HEK293 (cell line): ENCODE data around the gene EMP1.

Experiments used
- CTCF ChIA-PET: fragments of 350-600 bp; formaldehyde crosslinking; extraction: SDS; loops from one replicate; lab custom pipeline; 2021; ENCODE audit warnings: antibody characterized with exemption; lab: Yijun Ruan, JAX
- POLR2A ChIA-PET: fragments of 300-600 bp; formaldehyde crosslinking; extraction: SDS; loops from one replicate; lab custom pipeline; 2020; ENCODE audit warnings: antibody characterized with exemption, inconsistent platforms; lab: Yijun Ruan, JAX
- H3K27ac ChIP-seq: fragments of 200-500 bp; sonication (Bioruptor generic); 2 replicates; pipeline ENCODE4 v1.5.1; 2014; ENCODE audit warnings: low read depth, low read length, control low read depth, inconsistent platforms; ENCODE audit errors: extremely low read depth
- H3K36me3 ChIP-seq, 2 experiments: fragments of 200-500 bp in 1 of 2; sonication (Bioruptor generic) in 1 of 2; 1 replicate in 1 of 2; 2 replicates in 1 of 2; pipeline ENCODE4 v1.5.1; 2014 to 2017; ENCODE audit warnings: inconsistent platforms in 2 of 2, low read length in 2 of 2; ENCODE audit not compliant: control insufficient read depth in 2 of 2, insufficient read depth in 1 of 2
- H3K4me1 ChIP-seq: fragments of 200-500 bp; sonication (Bioruptor generic); 2 replicates; pipeline ENCODE4 v1.5.1; 2014; ENCODE audit warnings: mild to moderate bottlenecking, low read length, inconsistent platforms; ENCODE audit not compliant: control insufficient read depth, insufficient read depth
- H3K4me3 ChIP-seq: 2 replicates; pipeline ENCODE4 v1.5.1; 2011; ENCODE audit warnings: low read depth, mild to moderate bottlenecking, control low read depth, low read length, moderate library complexity
- H3K9me3 ChIP-seq: fragments of 200-500 bp; sonication (Bioruptor generic); 2 replicates; pipeline ENCODE4 v1.5.1; 2014; ENCODE audit warnings: low read depth, low read length, inconsistent platforms; ENCODE audit not compliant: control insufficient read depth, insufficient read depth
- KLF10 ChIP-seq: fragments of 450-650 bp; IDR thresholded peaks from 2 replicates; pipeline ENCODE4 v1.5.1; 2018; ENCODE audit warnings: missing biosample characterization, mild to moderate bottlenecking, missing genetic modification characterization
- KLF9 ChIP-seq: fragments of 450-650 bp; formaldehyde crosslinking; IDR thresholded peaks from 2 replicates; pipeline ENCODE4 v1.5.1; 2016; ENCODE audit warnings: missing biosample characterization, missing genetic modification characterization, low read depth
- SCRT2 ChIP-seq: fragments of 450-650 bp; formaldehyde crosslinking; IDR thresholded peaks from 2 replicates; pipeline ENCODE4 v1.5.1; 2016; ENCODE audit warnings: missing biosample characterization, missing genetic modification characterization
- ZNF132 ChIP-seq: fragments of 450-650 bp; formaldehyde crosslinking; IDR thresholded peaks from 2 replicates; pipeline ENCODE4 v1.5.1; 2017; ENCODE audit warnings: missing biosample characterization, missing genetic modification characterization, borderline replicate concordance
- ZNF175 ChIP-seq: fragments of 450-650 bp; formaldehyde crosslinking; IDR thresholded peaks from 2 replicates; pipeline ENCODE4 v1.5.1; 2016; ENCODE audit warnings: missing biosample characterization, missing genetic modification characterization
- ZNF239 ChIP-seq: fragments of 450-650 bp; formaldehyde crosslinking; IDR thresholded peaks from 2 replicates; pipeline ENCODE4 v1.5.1; 2016; ENCODE audit warnings: missing biosample characterization, missing genetic modification characterization
- ZNF324 ChIP-seq: fragments of 450-650 bp; formaldehyde crosslinking; IDR thresholded peaks from 2 replicates; pipeline ENCODE4 v1.5.1; 2016; ENCODE audit warnings: missing biosample characterization, missing genetic modification characterization
- ZNF354C ChIP-seq: fragments of 450-650 bp; formaldehyde crosslinking; IDR thresholded peaks from 2 replicates; pipeline ENCODE4 v1.5.1; 2016; ENCODE audit warnings: missing biosample characterization, missing genetic modification characterization, low read depth, borderline replicate concordance
- ZNF473 ChIP-seq: fragments of 450-650 bp; formaldehyde crosslinking; IDR thresholded peaks from 2 replicates; pipeline ENCODE4 v1.5.1; 2017; ENCODE audit warnings: missing biosample characterization, missing genetic modification characterization
- ZNF558 ChIP-seq: fragments of 450-650 bp; formaldehyde crosslinking; IDR thresholded peaks from 2 replicates; pipeline ENCODE4 v1.5.1; 2016; ENCODE audit warnings: missing biosample characterization, missing genetic modification characterization
- ZNF677 ChIP-seq: fragments of 450-650 bp; IDR thresholded peaks from 2 replicates; pipeline ENCODE4 v1.5.0; 2018; ENCODE audit warnings: missing biosample characterization, mild to moderate bottlenecking, missing genetic modification characterization, moderate library complexity
- TF ChIP-seq, protein P1 (sequence below): fragments of 450-650 bp; formaldehyde crosslinking; IDR thresholded peaks from 2 replicates; pipeline ENCODE4 v1.5.1; 2016; ENCODE audit warnings: missing biosample characterization, missing genetic modification characterization
- TF ChIP-seq, protein P2 (sequence below): fragments of 450-650 bp; IDR thresholded peaks from 2 replicates; pipeline ENCODE4 v1.5.1; 2018; ENCODE audit warnings: missing biosample characterization, mild to moderate bottlenecking, missing genetic modification characterization
- TF ChIP-seq, protein P3 (sequence below): fragments of 450-650 bp; IDR thresholded peaks from 2 replicates; pipeline ENCODE4 v1.5.1; 2018; ENCODE audit warnings: missing biosample characterization, missing genetic modification characterization
- TF ChIP-seq, protein P4 (sequence below): fragments of 450-650 bp; formaldehyde crosslinking; IDR thresholded peaks from 2 replicates; pipeline ENCODE4 v1.5.1; 2016; ENCODE audit warnings: missing biosample characterization, missing genetic modification characterization
- TF ChIP-seq, protein P5 (sequence below): fragments of 450-650 bp; formaldehyde crosslinking; IDR thresholded peaks from 2 replicates; pipeline ENCODE4 v1.5.1; 2016; ENCODE audit warnings: missing biosample characterization, missing genetic modification characterization

The EMP1 gene

DNA sequence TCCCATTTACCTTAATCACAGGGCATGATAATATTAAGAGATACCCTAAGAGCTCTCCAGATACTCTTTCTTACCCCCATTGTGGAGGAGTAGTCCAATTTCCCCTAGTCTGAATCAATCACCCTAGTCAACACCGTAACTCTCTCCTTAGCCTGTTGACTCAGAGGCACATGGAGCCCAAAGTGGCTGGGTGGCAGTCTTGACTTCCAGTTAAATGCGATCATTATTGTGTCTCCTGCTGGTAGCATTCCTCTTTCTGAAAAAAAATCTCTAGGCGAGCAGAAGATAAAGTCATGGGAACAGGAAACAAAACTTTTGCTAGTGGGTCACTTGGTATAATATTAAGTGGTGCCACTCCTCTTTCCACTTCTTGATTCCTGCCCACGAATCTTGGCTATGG is 46.4 kb downstream of the EMP1 start:
- H3K27ac ChIP-seq = no peak overlapping the region
- ChIA-PET POLR2A (no interaction called here), CTCF (interaction anchor here (1.8 kb wide), 1 partner anchor 13 kb away, joined by 8 read pairs; no protein-coding TSS in a partner anchor)
- no peaks in the 10 kb centered on the region for H3K9me3 ChIP-seq
- H3K4me3 ChIP-seq = no peak overlapping the region
- no peaks in the 10 kb centered on the region for H3K4me1 ChIP-seq
- TF ChIP-seq ZNF239 (no peak), ZNF175 (tag by site-specific recombination) (no peak), SCRT2 (tag by site-specific recombination) (no peak), ZNF324 (tag by site-specific recombination) (no peak)
- no peaks in the 10 kb centered on the region for H3K36me3 ChIP-seq

DNA sequence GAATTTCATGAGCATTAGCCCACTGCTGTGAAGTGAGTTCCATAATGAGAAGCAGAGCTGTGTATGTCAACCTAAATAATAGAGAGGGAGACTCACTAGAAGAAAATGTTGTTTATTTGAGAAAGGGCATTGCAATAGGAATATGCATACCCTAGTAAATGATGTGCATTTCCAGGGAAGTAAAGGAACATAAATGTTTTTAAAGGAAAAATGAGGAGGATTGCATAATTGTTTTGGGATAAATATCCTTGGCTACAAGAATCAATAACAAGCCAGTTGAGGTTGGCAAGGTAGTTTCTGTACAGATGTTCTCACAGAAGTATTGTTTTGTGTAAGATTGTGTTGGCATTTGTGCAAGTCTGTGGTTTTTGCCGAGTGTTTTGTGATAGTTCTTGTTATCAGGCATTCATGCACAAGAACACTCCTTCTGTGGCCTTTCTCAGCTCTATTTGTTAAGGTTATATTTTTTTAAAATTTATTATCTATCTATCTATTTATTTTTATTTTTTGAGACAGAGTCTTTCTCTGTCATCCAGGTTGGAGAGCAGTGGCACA is 47.1 kb downstream of the EMP1 start:
- H3K9me3 ChIP-seq = no peaks in the 10 kb centered on the region
- ChIA-PET CTCF (interaction anchor here (1.8 kb wide), 1 partner anchor 12 kb away, joined by 8 read pairs; no protein-coding TSS in a partner anchor), POLR2A (no interaction called here)
- H3K4me1 ChIP-seq = no peaks in the 10 kb centered on the region
- no peak overlapping the region for H3K27ac ChIP-seq
- H3K36me3 ChIP-seq = no peaks in the 10 kb centered on the region
- no peak overlapping the region for H3K4me3 ChIP-seq
- TF ChIP-seq ZNF558 (no peak), ZNF354C (tag by site-specific recombination) (no peak), ZNF473 (tag by site-specific recombination) (no peak), ZNF677 (no peak), ZNF132 (tag by site-specific recombination) (no peak), KLF10 (tag by site-specific recombination) (no peak), KLF9 (no peak)
- TF ChIP-seq, protein P1, sequence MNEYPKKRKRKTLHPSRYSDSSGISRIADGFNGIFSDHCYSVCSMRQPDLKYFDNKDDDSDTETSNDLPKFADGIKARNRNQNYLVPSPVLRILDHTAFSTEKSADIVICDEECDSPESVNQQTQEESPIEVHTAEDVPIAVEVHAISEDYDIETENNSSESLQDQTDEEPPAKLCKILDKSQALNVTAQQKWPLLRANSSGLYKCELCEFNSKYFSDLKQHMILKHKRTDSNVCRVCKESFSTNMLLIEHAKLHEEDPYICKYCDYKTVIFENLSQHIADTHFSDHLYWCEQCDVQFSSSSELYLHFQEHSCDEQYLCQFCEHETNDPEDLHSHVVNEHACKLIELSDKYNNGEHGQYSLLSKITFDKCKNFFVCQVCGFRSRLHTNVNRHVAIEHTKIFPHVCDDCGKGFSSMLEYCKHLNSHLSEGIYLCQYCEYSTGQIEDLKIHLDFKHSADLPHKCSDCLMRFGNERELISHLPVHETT (tag by site-specific recombination) = no peak
- TF ChIP-seq, protein P2, sequence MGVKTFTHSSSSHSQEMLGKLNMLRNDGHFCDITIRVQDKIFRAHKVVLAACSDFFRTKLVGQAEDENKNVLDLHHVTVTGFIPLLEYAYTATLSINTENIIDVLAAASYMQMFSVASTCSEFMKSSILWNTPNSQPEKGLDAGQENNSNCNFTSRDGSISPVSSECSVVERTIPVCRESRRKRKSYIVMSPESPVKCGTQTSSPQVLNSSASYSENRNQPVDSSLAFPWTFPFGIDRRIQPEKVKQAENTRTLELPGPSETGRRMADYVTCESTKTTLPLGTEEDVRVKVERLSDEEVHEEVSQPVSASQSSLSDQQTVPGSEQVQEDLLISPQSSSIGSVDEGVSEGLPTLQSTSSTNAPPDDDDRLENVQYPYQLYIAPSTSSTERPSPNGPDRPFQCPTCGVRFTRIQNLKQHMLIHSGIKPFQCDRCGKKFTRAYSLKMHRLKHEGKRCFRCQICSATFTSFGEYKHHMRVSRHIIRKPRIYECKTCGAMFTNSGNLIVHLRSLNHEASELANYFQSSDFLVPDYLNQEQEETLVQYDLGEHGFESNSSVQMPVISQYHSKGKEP = no peak
- TF ChIP-seq, protein P3, sequence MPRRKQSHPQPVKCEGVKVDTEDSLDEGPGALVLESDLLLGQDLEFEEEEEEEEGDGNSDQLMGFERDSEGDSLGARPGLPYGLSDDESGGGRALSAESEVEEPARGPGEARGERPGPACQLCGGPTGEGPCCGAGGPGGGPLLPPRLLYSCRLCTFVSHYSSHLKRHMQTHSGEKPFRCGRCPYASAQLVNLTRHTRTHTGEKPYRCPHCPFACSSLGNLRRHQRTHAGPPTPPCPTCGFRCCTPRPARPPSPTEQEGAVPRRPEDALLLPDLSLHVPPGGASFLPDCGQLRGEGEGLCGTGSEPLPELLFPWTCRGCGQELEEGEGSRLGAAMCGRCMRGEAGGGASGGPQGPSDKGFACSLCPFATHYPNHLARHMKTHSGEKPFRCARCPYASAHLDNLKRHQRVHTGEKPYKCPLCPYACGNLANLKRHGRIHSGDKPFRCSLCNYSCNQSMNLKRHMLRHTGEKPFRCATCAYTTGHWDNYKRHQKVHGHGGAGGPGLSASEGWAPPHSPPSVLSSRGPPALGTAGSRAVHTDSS (tag by site-specific recombination) = no peak
- TF ChIP-seq, protein P4, sequence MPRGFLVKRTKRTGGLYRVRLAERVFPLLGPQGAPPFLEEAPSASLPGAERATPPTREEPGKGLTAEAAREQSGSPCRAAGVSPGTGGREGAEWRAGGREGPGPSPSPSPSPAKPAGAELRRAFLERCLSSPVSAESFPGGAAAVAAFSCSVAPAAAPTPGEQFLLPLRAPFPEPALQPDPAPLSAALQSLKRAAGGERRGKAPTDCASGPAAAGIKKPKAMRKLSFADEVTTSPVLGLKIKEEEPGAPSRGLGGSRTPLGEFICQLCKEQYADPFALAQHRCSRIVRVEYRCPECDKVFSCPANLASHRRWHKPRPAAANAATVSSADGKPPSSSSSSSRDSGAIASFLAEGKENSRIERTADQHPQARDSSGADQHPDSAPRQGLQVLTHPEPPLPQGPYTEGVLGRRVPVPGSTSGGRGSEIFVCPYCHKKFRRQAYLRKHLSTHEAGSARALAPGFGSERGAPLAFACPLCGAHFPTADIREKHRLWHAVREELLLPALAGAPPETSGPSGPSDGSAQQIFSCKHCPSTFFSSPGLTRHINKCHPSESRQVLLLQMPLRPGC (tag by site-specific recombination) = no peak
- TF ChIP-seq, protein P5, sequence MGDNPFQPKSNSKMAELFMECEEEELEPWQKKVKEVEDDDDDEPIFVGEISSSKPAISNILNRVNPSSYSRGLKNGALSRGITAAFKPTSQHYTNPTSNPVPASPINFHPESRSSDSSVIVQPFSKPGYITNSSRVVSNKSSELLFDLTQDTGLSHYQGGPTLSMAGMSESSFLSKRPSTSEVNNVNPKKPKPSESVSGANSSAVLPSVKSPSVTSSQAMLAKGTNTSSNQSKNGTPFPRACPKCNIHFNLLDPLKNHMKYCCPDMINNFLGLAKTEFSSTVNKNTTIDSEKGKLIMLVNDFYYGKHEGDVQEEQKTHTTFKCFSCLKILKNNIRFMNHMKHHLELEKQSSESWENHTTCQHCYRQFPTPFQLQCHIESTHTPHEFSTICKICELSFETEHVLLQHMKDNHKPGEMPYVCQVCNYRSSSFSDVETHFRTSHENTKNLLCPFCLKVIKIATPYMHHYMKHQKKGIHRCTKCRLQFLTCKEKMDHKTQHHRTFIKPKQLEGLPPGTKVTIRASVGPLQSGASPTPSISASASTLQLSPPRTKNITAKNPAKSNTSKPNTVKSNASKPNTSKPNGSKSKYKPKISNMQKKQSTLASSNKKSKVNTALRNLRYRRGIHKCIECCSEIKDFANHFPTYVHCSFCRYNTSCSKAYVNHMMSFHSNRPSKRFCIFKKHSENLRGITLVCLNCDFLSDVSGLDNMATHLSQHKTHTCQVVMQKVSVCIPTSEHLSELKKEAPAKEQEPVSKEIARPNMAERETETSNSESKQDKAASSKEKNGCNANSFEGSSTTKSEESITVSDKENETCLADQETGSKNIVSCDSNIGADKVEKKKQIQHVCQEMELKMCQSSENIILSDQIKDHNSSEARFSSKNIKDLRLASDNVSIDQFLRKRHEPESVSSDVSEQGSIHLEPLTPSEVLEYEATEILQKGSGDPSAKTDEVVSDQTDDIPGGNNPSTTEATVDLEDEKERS (tag by site-specific recombination) = no peak
